ENCODE data around the gene ODAM. TPM values are rescaled to one million over a fixed set of nuclear protein-coding genes. Genes with fewer than 3 reads are reported as not detected.

The ODAM gene
- total RNA-seq, 1 experiment from 2014 or later = not detected

GRCh38 chr4:70182517-70183167 lies 12.9 kb upstream of the ODAM start:
- no peak for TF ChIP-seq CTCF (conservative IDR thresholded peaks at IDR 0.05)
- H3K27me3 ChIP-seq (ENCODE audit: insufficient read depth, low read length) = no peaks in the 10 kb centered on the region
- no peak overlapping the region for H2BK20ac ChIP-seq (ENCODE audit: low read depth, low read length, poor library complexity, severe bottlenecking)
- Mint-ChIP-seq H3K27me3 (ENCODE audit: low read depth) (no peaks in the 10 kb centered on the region), H3K9me3 (no peaks in the 10 kb centered on the region), H3K4me1 (no peaks in the 10 kb centered on the region), H3K36me3 (ENCODE audit: insufficient read depth in 1 of 3, low read depth in 3 of 3) (no peaks in the 10 kb centered on the region), H3K27ac (no peak overlapping the region), H3K4me3 (no peak overlapping the region)
- no peaks in the 10 kb centered on the region for H3K79me1 ChIP-seq (ENCODE audit: insufficient read depth, low read depth, low read length, poor library complexity, severe bottlenecking)
- no peak overlapping the region for H4K5ac ChIP-seq (ENCODE audit: insufficient read length, low read depth, low read length)
- no peak overlapping the region for H2BK15ac ChIP-seq (ENCODE audit: low read depth, low read length)
- DNase-seq = no peak
- H3K14ac ChIP-seq (ENCODE audit: insufficient read depth, low read length) = no peak overlapping the region
- no peak overlapping the region for H2AFZ ChIP-seq (ENCODE audit: low read length)
- H2BK5ac ChIP-seq (ENCODE audit: insufficient read length, low read length) = no peak overlapping the region
- no peak overlapping the region for H2AK5ac ChIP-seq (ENCODE audit: insufficient read length, low read length)
- no peak overlapping the region for H2BK12ac ChIP-seq (ENCODE audit: insufficient read length, low read depth, low read length)
- H4K8ac ChIP-seq (replicated peaks; ENCODE audit: insufficient read length, low read depth, low read length) = no peak overlapping the region
- no peak overlapping the region for H3K56ac ChIP-seq (ENCODE audit: insufficient read length, low read depth, low read length)
- no peaks in the 10 kb centered on the region for H3K4me1 ChIP-seq (ENCODE audit: insufficient read depth, low read length)
- no peaks in the 10 kb centered on the region for H4K20me1 ChIP-seq (ENCODE audit: control insufficient read depth, insufficient read depth, insufficient read length)
- no peaks in the 10 kb centered on the region for H3K79me2 ChIP-seq (ENCODE audit: insufficient read depth, low read length)
- no peak overlapping the region for H3K27ac ChIP-seq (ENCODE audit: insufficient read length, low read depth, low read length)
- no peak overlapping the region for H3K4ac ChIP-seq (ENCODE audit: low read depth, low read length)
- H3K23ac ChIP-seq (ENCODE audit: insufficient read length, low read depth, low read length) = no peak overlapping the region
- no peak overlapping the region for H3K18ac ChIP-seq (ENCODE audit: insufficient read length, low read depth, low read length)
- H3K23me2 ChIP-seq (ENCODE audit: insufficient read length, low read depth, low read length, poor library complexity, severe bottlenecking) = no peaks in the 10 kb centered on the region
- H3K9ac ChIP-seq (ENCODE audit: extremely low read depth, insufficient read length, low read length) = no peak overlapping the region
- H2BK120ac ChIP-seq (ENCODE audit: low read depth, low read length, poor library complexity, severe bottlenecking) = no peak overlapping the region
- no peaks in the 10 kb centered on the region for H3K9me3 ChIP-seq (ENCODE audit: control insufficient read depth, low read depth, low read length)
- no peak overlapping the region for H3T11ph ChIP-seq (ENCODE audit: low read length)
- H4K91ac ChIP-seq (ENCODE audit: insufficient read length, low read depth, low read length) = no peak overlapping the region
- no CpG with 5 or more reads among the region's 2 CpGs for WGBS (ENCODE audit: extremely low coverage, insufficient read length, low lambda C conversion rate)
- no peak overlapping the region for H3K4me2 ChIP-seq (ENCODE audit: insufficient read depth, insufficient read length, low read length)

All from H9 (cell line).